PC-3 (cell line): Measurements from ENCODE around the gene SH3BP5. TPM values are rescaled to one million over a fixed set of nuclear protein-coding genes. Genes with fewer than 3 reads are reported as not detected.

ENCODE experiments used
- ATAC-seq: fragments of 200-7000 bp; cut with Tn5 transposase; 2 replicates; pipeline ENCODE4 v1.9.1; 2020; ENCODE audit warnings: mild to moderate bottlenecking, moderate library complexity
- BruUV-seq: library from RNA; stranded (reverse); fragments of 400-500 nt; replicated peaks from 2 replicates; lab custom pipeline; 2021; lab: Mats Ljungman, UMichigan
- CTCF ChIA-PET: fragments of 300-600 bp; sonication (Branson Sonifier 250); formaldehyde crosslinking; loops from one replicate; lab custom pipeline; 2022; ENCODE audit warnings: antibody characterized with exemption; lab: Charles Lee
- POLR2A ChIA-PET: fragments of 300-600 bp; sonication (Branson Sonifier 250); formaldehyde crosslinking; loops from one replicate; lab custom pipeline; 2022; ENCODE audit warnings: antibody characterized with exemption; ENCODE audit not compliant: unreplicated experiment; lab: Charles Lee
- DNase-seq: peaks from one replicate; pipeline ENCODE4 v3.0.0-alpha.2; 2015
- H2AFZ ChIP-seq: fragments of 300-600 bp; sonication (generic); 2 replicates; pipeline ENCODE4 v1.6.0; 2016; ENCODE audit warnings: antibody characterized with exemption, low read length
- H3F3A ChIP-seq: fragments of 300-600 bp; sonication (generic); one replicate; pipeline ENCODE4 v1.6.0; 2017; ENCODE audit warnings: antibody characterized with exemption, low read length, control low read depth, mild to moderate bottlenecking; ENCODE audit not compliant: unreplicated experiment
- H3K27ac ChIP-seq: fragments of 300-600 bp; sonication (generic); 2 replicates; pipeline ENCODE4 v1.5.1; 2016; ENCODE audit warnings: mild to moderate bottlenecking, low read length
- H3K27me3 ChIP-seq: fragments of 300-600 bp; sonication (generic); 2 replicates; pipeline ENCODE4 v1.6.1; 2016; ENCODE audit warnings: low read length, mixed read lengths
- H3K36me3 ChIP-seq: fragments of 300-600 bp; sonication (generic); 2 replicates; pipeline ENCODE4 v1.6.1; 2016; ENCODE audit warnings: low read depth, mixed run types, low read length, mixed read lengths
- H3K4me1 ChIP-seq: fragments of 300-600 bp; sonication (generic); 2 replicates; pipeline ENCODE4 v1.5.1; 2016; ENCODE audit warnings: low read length; ENCODE audit not compliant: insufficient read depth
- H3K4me2 ChIP-seq: fragments of 300-600 bp; sonication (generic); 2 replicates; pipeline ENCODE4 v1.6.0; 2016; ENCODE audit warnings: low read length
- H3K4me3 ChIP-seq: fragments of 300-600 bp; sonication (generic); 2 replicates; pipeline ENCODE4 v1.5.1; 2016; ENCODE audit warnings: mild to moderate bottlenecking, low read length, mixed read lengths
- H3K79me2 ChIP-seq: fragments of 300-600 bp; sonication (generic); 2 replicates; pipeline ENCODE4 v1.6.1; 2017; ENCODE audit warnings: low read length, mixed read lengths
- H3K9ac ChIP-seq: fragments of 300-600 bp; sonication (generic); 2 replicates; pipeline ENCODE4 v1.6.0; 2016; ENCODE audit warnings: mild to moderate bottlenecking, low read length
- H3K9me2 ChIP-seq: fragments of 300-600 bp; sonication (generic); replicated peaks from 2 replicates; pipeline ENCODE4 v1.6.1; 2016; ENCODE audit warnings: mixed run types, low read length, mixed read lengths
- H3K9me3 ChIP-seq: fragments of 300-600 bp; sonication (generic); 2 replicates; pipeline ENCODE4 v1.6.1; 2016; ENCODE audit warnings: low read length, mixed read lengths
- H4K20me1 ChIP-seq: fragments of 300-600 bp; sonication (generic); 2 replicates; pipeline ENCODE4 v1.6.1; 2016; ENCODE audit warnings: low read length, mixed read lengths
- CTCF ChIP-seq: fragments of 300-600 bp; sonication (generic); conservative IDR thresholded peaks from 2 replicates; pipeline ENCODE4 v1.5.1; 2017; ENCODE audit warnings: antibody characterized with exemption, low read depth, mild to moderate bottlenecking, low read length
- EZH2 ChIP-seq: fragments of 300-600 bp; sonication (generic); IDR thresholded peaks from one replicate; pipeline ENCODE4 v1.6.1; 2017; ENCODE audit warnings: antibody characterized with exemption, mild to moderate bottlenecking, low read length; ENCODE audit not compliant: unreplicated experiment
- EZH2phosphoT487 ChIP-seq: fragments of 300-600 bp; sonication (generic); IDR thresholded peaks from 2 replicates; pipeline ENCODE4 v1.6.1; 2018; ENCODE audit warnings: mild to moderate bottlenecking, antibody characterized with exemption, low read length, borderline replicate concordance
- intact Hi-C: fragments of 100-400 bp; cut with micrococcal nuclease; formaldehyde crosslinking; loops from 2 replicates; pipeline ENCODE4 v1.9.0; 2023
- total RNA-seq: library from RNA; depleted of rRNA; stranded (reverse); fragments of >200 nt; gene quantifications from 2 replicates; pipeline ENCODE4 v1.2.3, GENCODE V29; 2014

Gene SH3BP5
- total RNA-seq, 1 experiment from 2014 or later = 21.2 TPM

GRCh38 chr3:15299036-15299435, 33.4 kb downstream of the SH3BP5 start:
- intact Hi-C loops = no loop called here
- H3F3A ChIP-seq = no peaks in the 10 kb centered on the region

GRCh38 chr3:15298504-15298903, 33.9 kb downstream of the SH3BP5 start:
- H4K20me1 ChIP-seq = no peaks in the 10 kb centered on the region
- H3K9me2 ChIP-seq = no peaks in the 10 kb centered on the region
- intact Hi-C loops = no loop called here
- H3K27ac ChIP-seq = no peak overlapping the region
- ATAC-seq (no peak), DNase-seq (no peak)
- H3K9me3 ChIP-seq = no peaks in the 10 kb centered on the region
- ChIA-PET CTCF (no interaction called here), POLR2A (no interaction called here)
- no peak overlapping the region for H3K4me2 ChIP-seq
- H3K4me3 ChIP-seq = no peak overlapping the region
- H3K36me3 ChIP-seq = peaks cover 18% of the 10 kb centered on the region
- H3K9ac ChIP-seq = no peak overlapping the region
- no peak overlapping the region for H2AFZ ChIP-seq
- no peaks in the 10 kb centered on the region for H3F3A ChIP-seq
- TF ChIP-seq EZH2 = no peak
- peaks cover 16% of the 10 kb centered on the region for H3K4me1 ChIP-seq
- BruUV-seq = no TSS peak
- no peaks in the 10 kb centered on the region for H3K79me2 ChIP-seq
- H3K27me3 ChIP-seq = no peaks in the 10 kb centered on the region

More at GRCh38 chr3:15299036-15299435, 33.4 kb downstream of the SH3BP5 start:
- Histone ChIP-seq H3K79me2 (no peaks in the 10 kb centered on the region), H3K9me3 (no peaks in the 10 kb centered on the region), H3K9ac (no peak overlapping the region), H4K20me1 (no peaks in the 10 kb centered on the region), H3K4me3 (no peak overlapping the region), H3K27ac (no peak overlapping the region), H3K4me2 (no peak overlapping the region), H3K9me2 (no peaks in the 10 kb centered on the region), H3K4me1 (peaks cover 16% of the 10 kb centered on the region), H2AFZ (no peak overlapping the region), H3K36me3 (peaks cover 18% of the 10 kb centered on the region), H3K27me3 (no peaks in the 10 kb centered on the region)
- ATAC-seq (no peak), DNase-seq (no peak)
- POLR2A ChIA-PET = no interaction called here
- CTCF ChIA-PET = no interaction called here
- TF ChIP-seq EZH2 = no peak
- no TSS peak for BruUV-seq

- H3K9me3 ChIP-seq = no peaks in the 10 kb centered on the region
- no TSS peak for BruUV-seq
- POLR2A ChIA-PET = no interaction called here
Measured at GRCh38 chr3:15297608-15298350, 34.6 kb downstream of the SH3BP5 start.

More at GRCh38 chr3:15297608-15298350, 34.6 kb downstream of the SH3BP5 start:
- Histone ChIP-seq H3K4me3 (no peak overlapping the region), H3K79me2 (no peaks in the 10 kb centered on the region), H2AFZ (no peak overlapping the region), H3K27me3 (no peaks in the 10 kb centered on the region), H3K27ac (no peak overlapping the region), H3K4me1 (peaks cover 16% of the 10 kb centered on the region), H3K4me2 (no peak overlapping the region), H3F3A (no peaks in the 10 kb centered on the region), H3K9me2 (no peaks in the 10 kb centered on the region), H3K9ac (no peak overlapping the region), H4K20me1 (no peaks in the 10 kb centered on the region), H3K36me3 (peaks cover 14% of the 10 kb centered on the region)
- TF ChIP-seq EZH2phosphoT487 (no peak), CTCF (no peak), EZH2 (no peak)
- intact Hi-C loops = no loop called here
- no peak for DNase-seq
- no peak for ATAC-seq
- CTCF ChIA-PET = interaction anchor here (0.7 kb wide), 1 partner anchor 108 kb away, joined by 3 read pairs; no protein-coding TSS in a partner anchor
